Activated CD8-positive, alpha-beta memory T cell treated with anti-CD3 and anti-CD28 coated beads, Interleukin-2, amount 50 U/mL, for 48 hours (primary cell): ENCODE results near the gene TRAF7.
"Not testable (repeated sequence)": the region's sequence is repeated elsewhere in the genome, so short reads cannot be mapped to it uniquely, and the experiment has no call there.

Source experiments
- DNase-seq: peaks from one replicate; pipeline ENCODE4 v3.0.0-alpha.2; 2020

The TRAF7 gene

DNA sequence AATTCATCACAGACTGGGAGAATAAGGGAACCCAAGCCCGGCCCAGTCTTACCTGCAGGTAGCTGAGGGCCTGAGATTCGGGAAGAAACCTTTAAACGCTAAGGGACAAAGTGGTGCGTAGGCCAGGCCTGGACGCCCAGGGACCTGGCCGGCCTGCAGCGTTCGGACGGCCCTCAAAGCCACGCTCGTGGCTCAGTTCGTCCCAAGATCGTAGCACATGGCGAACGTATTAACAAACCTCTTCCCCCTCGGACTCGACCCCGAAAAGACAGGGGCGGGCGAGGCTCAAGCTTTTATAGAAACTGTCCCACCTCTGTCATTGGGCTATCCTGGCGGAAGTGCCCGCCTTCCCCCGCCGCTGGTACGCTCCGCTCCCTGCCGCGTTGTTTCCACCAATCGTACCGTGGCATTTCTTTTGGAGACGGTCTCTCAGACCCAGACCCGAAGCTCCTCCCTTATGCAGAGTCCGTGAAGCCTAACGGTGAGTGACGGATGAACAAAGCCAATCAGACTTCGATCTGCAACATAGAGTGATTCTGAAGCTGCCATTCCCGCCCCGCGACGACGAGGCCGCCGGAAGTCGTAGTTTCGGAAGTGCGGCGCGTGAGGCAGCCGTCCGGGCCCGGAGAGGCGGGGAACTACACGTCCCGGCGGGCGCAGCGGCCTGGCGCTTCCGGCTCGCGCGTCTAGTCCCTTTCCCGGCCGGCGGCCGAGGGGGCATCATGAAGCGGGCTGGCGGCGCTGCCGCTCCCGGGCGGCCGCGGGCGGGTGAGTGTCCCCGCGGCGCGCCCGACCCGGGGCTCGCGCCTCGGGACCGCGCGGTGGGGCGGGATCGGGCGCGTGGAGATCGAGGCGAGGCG lies at the start of gene TRAF7:
TRAF7 (plus strand) TSS at position 692 of the 860 bp plus-strand sequence. CDS start 8,139 bp downstream, outside the sequence.
- peak; percentile 97 for DNase-seq

DNA sequence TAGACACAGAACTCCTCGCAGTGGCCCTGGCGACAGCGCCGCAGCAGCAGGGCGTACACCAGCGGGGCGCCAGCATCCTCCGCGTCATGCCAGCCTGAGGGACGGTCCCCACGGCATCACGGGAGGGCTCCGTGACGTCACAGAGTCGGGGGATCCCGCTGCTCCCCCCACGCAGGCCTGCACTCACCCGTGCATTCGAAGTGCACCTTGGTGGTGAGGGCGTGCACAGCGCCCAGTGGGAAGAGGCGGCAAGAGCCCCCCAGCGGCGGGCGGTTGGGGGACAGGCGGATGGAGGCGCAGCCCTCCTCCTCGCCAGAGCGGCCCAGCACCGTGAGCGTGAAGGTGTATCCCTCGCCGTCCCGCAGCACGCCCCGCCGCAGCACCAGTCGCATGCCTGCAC lies 49.4 kb upstream of the TRAF7 start:
- not testable (repeated sequence) for DNase-seq

DNA sequence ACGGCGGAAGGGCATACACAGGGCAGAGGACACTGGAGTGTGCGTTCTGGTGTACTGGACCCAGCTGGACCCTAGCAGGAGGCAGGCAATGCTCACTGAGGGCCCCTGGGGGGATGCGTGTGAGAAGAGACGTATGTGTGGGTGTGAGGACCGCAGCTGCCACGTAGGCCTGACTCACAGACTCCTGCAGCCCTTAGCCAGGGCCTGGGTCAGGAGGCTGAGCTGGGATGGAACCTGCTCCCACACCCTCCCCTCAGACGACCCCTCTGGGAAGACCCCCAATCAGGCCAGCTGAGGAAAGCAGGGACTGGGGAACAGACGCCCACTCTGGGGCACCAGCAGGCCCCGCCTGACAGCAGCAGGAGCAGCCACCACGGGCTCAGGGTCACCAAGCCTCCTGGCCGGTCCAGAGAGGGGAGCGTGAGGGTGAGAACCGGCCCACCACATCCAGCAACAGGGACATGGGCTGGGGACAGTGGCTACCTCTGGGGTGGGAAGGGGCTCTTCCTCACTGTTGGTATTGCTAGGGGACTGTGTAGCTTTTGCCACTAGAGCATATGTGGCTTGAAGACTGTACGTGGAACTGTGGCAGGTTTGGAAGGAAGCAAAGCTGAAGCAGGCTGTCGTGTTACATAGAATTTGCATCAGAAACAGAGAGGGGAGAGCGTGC lies 48.3 kb upstream of the TRAF7 start:
- DNase-seq, result not testable (repeated sequence)

- DNase-seq, result not testable (repeated sequence)
Observed at GRCh38 chr16:2107791-2108125, 47.8 kb upstream of the TRAF7 start.

DNA sequence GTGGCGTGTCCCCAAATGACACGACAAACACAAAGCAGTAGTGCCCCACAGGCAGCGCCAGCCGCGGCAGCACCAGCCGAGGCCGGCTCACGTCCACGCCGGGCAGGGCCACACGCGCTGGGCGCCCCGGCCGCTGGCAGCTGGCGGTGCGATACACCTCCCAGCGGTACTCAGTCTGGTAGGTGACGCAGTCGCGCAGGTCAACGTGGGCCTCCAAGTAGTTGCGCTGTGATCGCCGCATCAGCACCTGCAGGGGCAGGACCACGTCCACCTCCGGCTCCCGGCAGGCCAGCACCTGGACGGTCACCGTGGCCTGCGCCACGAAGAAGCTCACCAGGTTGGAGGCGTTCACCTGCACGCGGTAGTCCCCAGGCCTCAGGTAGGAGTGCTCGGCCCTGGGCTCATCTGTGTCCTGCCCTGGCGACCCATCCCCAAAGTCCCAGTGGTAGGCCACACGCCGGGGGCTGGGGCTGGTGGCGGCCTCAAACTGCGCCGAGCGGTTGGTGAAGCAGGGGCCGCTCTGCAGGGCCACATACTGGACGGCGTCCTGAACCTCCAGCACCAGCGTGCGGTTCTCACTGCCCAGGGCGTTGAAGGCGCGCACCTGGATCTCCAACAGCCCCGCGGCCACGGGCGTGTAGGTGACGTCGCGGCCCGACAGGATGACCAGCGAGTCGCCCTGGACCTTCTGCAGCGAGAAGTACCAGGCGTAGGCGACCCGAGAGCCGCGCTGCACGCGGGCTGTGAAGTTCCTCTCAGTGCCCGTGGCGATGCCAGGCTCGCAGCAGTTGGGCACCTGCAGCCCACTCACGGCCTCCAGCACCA lies 46.9 kb upstream of the TRAF7 start:
- DNase-seq, result not testable (repeated sequence)

GRCh38 chr16:2109271-2109580 lies 46.4 kb upstream of the TRAF7 start:
- DNase-seq, result not testable (repeated sequence)

GRCh38 chr16:2109872-2110271 lies 45.7 kb upstream of the TRAF7 start:
- not testable (repeated sequence) for DNase-seq

DNA sequence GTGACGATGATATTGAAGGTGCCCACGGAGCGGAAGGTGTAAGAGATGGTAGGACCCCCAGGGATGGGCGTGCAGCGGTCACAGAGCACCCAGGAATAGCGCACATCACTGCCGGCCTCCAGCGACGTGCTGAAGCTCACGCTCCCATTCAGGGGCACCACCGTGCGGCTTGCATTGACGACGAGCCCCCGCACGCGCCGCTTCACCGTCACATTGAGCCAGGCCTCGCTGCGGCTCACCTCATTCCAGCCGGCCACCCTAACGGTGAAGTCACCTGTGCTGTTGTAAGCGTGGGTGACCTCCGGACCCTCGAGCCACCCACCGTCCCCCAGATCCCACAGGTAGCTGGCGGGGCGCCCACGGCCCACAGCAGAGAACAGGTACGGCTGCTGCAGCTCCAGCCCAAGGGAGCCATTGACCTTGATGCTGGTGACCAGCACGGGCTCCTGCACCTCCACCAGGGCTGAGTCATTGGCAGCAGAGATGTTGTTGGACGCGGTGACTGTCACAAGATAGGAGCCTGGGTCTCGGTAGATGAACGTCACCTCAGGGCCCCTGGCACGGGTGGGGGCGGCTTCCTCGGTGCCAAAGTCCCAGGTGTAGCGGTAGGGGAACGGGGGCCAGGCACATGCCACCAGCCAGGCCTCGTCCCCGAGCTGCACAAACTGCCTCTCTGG lies 45.1 kb upstream of the TRAF7 start:
- not testable (repeated sequence) for DNase-seq

- not testable (repeated sequence) for DNase-seq
Observed at GRCh38 chr16:2111009-2111353, 44.6 kb upstream of the TRAF7 start.

DNA sequence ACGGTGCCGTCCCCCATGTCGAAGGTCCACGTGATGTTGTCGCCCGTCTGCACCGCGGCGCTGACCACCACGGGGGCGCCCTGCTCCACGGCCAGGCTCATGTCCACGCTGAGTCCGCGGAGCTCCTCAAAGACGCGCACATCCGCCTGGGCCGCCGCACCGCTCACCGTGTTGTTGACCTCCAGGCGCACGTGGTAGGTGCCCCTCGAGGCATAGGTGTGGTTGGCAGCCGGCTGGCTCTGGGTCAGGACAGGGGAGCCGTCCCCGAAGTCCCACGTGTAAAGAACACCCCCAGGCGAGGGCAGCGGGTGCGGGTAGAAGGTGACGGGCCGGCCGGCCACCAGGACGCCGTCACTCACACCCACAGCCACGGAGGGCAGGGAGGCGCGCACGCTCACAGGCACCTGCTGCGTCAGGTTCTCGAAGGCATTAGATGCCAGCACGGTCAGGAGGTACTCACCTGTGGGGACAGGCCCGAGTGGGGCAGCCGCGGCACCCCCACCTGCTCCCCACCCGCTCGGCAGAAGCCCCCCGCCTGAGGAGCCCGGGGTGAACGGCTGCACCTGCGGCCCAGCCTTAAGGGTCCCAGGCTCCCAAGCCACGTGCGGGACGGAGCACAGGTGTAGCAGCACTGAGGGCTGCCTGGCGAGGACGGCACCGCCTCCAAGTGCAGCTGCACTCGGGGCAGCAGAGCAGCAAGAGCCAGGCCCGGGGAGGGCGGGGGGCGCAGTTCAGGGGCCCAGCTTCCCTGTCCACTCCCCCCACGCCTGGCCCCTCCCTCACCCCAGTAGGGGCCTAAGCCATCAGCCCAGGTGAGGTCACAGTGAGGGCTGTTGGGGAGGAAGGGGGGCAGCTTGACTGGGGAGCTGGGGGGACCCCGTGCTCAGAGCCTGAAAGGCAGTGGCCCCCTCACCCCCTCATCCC lies 43.9 kb upstream of the TRAF7 start:
- not testable (repeated sequence) for DNase-seq

DNA sequence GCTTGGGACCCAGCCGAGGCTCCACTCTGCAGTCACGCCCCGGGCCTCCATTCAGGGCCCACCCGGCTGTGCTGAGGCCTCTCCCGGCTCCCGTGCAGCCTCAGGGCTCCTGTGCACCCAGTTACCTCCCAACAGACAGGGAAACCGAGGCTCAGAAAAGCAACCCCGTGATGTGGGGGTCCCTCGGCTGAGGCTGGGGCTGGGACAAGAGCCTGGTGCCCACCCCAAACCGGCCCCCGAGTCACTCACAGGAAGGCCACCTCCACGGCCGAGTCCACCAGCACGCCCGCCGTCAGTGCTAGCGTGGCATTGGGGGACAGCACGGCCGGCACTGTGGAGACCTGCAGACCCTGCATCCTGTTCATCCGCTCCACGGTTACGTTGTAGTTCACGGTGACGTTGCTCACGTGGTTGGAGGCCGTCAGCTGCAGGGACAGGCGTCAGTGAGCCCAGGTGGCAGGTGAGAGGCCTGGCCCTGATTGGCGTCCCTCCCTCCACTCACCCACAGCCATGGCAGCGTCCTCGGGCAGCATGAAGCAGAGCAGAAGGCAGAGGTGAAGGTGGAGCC lies 43.0 kb upstream of the TRAF7 start:
- not testable (repeated sequence) for DNase-seq

GRCh38 chr16:2114225-2114624 lies 41.4 kb upstream of the TRAF7 start:
- DNase-seq, result not testable (repeated sequence)

DNA sequence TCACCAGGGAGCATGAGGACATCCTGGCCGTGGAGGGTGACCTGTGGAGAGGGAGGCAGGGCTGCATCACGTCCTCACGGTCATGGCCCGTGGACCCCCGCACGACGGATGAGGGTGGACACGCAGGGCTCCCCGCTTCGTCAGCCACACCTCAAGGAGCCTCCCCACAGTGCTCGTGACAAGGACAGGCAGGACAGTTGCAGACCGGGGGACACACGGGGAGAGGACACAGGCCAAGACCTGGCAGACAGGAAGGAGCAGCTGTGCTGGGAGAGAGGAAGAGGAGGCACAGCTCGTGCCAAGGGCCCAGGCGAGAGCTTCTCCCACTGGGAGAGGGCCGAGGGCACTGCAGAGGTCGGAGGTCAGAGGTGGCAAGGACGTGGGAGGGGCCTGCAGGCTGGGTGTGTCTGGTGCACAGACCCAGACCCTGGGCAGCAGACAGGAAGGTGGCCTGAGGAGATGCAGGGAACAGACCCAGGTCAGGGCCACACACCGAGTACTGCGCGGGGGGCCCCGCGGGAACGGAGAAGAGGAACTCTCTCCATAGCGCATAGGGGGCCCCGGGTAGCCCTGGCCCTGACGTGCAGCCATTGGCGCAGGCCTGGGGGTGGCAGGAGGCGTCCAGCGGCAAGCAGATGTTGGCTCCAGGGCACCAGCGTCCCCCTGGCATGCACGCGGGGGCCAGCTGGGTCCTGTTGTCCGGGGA lies 40.5 kb upstream of the TRAF7 start:
- DNase-seq, result not testable (repeated sequence)

- no peak for DNase-seq
Observed at GRCh38 chr16:2115591-2115973, 40.0 kb upstream of the TRAF7 start.

DNA sequence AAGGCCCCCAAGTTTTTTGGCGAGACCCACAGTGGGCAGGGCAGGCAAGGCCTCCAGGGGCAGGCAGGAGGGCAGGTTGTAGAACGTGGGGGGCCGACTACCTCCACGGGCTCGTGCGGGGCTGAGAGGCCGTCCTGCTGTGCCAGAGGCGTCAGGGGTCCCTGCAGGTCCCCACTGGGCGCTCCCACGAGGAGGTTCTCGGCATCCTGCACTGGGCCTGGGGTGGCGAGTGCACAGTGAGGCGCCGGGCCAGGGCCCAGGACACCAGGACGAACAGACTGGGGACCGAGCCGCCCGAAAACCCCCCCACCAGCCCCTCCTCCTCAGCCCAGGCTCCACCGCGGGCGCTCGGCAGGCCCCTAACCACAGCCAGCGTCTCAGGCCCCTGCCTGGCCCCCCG lies 39.2 kb upstream of the TRAF7 start:
- not testable (repeated sequence) for DNase-seq

DNA sequence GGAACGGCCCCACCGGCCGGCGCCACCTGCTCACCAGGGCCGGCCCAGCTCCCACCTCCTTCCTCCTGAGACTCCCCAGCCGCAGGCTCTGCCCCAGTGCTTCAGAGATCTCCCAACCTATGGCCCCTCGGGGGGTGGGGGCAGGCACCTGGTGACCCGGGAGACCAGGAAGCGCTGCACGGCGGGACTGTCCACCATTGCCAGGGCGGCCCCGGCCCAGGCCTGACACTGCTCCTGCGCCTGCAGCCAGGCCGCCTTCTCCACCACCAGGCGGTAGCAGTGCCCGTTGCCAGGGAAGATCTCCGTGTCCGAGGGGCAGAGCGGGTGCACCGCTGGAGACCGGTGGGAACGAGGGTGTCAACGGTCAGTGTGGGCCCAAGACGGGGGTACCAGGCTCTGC lies 38.2 kb upstream of the TRAF7 start:
- DNase-seq, result not testable (repeated sequence)

- not testable (repeated sequence) for DNase-seq
Observed at GRCh38 chr16:2117960-2118722, 37.4 kb upstream of the TRAF7 start.

DNA sequence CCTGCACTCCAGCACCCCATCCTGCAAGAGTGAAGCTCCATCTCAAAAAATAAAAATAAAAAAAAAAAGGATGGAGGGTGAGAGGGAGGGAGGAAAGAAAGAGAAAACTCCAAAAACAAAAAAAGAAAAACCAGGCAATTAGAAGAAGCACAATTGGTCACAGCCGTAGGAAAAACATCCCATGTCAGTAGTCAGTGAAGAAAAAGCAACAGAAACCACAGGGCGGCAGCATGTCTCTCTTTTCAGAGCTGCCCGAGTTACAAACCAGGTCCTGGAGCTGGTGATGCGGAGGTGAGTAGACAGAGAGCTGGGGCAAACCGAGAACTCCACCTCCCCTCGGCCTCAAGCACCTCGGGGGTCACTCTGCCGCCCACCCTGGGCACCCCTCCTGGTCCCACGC lies 34.3 kb upstream of the TRAF7 start:
- not testable (repeated sequence) for DNase-seq

DNA sequence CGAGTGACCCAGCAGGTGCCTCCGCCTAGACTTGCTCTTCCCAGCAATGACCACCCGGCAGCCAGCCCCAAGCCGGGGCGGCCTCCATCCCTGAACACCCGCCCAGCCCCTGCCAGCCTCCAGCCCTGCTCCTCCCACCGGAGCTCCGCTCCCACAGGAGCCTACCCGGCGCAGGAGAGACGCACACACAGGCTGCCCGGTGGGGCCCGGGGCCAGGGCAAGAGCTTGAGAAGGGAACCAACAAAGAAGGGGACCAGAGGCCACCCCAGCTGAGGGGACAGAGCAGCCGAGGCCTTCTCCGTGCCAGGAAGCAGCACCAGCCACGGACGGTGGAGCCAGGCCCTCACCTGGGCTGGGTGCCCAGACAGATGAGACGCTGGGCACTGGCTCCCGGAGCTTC lies 33.7 kb upstream of the TRAF7 start:
- DNase-seq, result no peak

DNA sequence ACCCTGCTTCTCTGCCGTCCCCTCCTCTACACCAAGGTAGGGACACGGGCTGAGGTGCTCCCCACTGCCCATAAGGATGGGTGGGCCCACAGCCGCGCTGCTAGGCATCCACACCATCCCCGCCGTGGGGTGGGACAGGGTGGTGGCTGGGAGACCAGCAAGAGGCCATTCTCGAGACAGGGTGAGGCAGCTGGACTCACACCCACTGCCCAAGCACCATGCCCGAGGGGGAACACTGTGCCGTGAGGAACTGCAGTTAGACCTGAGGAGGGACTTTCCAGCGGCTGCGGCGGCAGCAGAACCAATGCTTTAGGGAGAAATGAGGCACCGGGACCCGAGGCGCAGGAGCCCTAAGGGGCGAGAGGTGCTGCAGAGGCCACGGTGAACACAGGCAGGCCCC lies 33.2 kb upstream of the TRAF7 start:
- DNase-seq, result no peak
